ENCODE results near the gene DPM3. TPM values are rescaled to one million over a fixed set of nuclear protein-coding genes. Genes with fewer than 3 reads are reported as not detected.

The DPM3 gene
- total and polyA plus RNA-seq, 9 of the 15 experiments (the other 6 are each of a cell fraction or from before 2014, with no cell fraction given): 3.7 to 120 (median 36.4) TPM

DNA sequence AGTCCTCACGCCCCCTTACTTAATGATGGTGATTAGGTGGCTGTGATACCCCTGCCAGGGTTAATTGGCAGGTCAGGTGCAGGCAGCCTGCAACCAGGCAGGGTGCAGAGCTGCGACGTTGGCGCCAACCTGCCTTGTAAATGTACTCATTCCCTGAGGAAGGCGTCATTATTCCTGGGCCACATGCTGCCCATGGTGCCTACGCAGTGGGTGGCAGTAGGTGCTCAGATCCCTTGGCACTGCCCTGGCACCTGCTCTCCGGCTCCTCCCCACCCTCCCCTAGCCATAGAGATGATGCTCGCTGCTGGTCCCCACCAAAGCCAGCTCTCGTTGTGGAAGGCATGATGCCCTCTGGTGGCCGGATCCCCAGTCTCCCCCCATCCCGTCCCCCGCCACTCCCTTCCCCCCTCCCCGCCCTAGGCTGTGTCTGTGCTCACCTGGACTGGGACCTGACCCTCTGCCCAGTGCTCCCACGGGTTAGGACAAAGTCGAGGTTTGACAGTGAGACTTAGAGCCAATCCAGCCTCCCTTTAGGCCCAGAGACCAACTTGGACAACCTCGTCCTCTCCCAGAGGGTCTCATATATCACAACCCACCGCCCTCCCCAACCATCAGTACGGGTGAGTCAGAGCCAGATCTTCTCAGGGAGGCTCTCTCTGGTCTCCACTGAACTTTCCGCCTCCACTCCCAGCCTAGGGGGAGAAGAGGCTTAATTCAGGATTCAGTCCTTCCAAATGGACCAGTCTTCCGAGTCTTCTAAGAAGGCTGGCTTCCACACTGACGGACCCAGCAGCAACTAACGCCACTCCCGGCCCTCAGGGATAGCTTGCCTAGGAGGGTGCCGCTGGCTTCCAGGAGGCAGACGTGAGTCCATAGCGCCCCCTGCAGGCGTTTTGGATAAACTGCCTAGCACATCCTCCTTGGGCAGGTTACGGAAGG, 27.1 kb upstream of the DPM3 start (continued):
- TF ChIP-seq KDM1A (IDR thresholded peaks at IDR 0.05): 0 out of 4 replicates have a peak, but pooled peaks of 1 of the 2 experiments have one; percentile 5
- no peak for TF ChIP-seq ASH1L (IDR thresholded peaks at IDR 0.05; ENCODE audit: borderline replicate concordance, low read depth, partially characterized antibody)
- TF ChIP-seq ZNF146 (CRISPR knock-in tag; IDR thresholded peaks at IDR 0.05; ENCODE audit: unreplicated experiment): no peak
- TF ChIP-seq XRCC5 (IDR thresholded peaks at IDR 0.05; ENCODE audit: low read depth, low read length): peak; percentile 65; the same call in 1 of the 2 replicates
- TF ChIP-seq POLR3G (IDR thresholded peaks at IDR 0.05; ENCODE audit: extremely low read depth, insufficient read length, insufficient replicate concordance): no peak
- no peak for TF ChIP-seq NCOA1 (IDR thresholded peaks at IDR 0.05; ENCODE audit: low read depth)
- peak; percentile 66 for TF ChIP-seq RB1 (IDR thresholded peaks at IDR 0.05; ENCODE audit: low read depth)
- TF ChIP-seq C11orf30 (IDR thresholded peaks at IDR 0.05; ENCODE audit: low read depth): no peak
- TF ChIP-seq NFE2 (IDR thresholded peaks at IDR 0.05; ENCODE audit: low read depth): no peak
- TF ChIP-seq ZNF41 (CRISPR knock-in tag; conservative IDR thresholded peaks at IDR 0.05): no peak
- TF ChIP-seq NCOA2 (IDR thresholded peaks at IDR 0.05; ENCODE audit: partially characterized antibody in 2 of 2): no peak
- no peak for TF ChIP-seq CBX2 (IDR thresholded peaks at IDR 0.05; ENCODE audit: insufficient read depth, low read length, poor library complexity, severe bottlenecking)
- no peak for TF ChIP-seq HOXB6 (CRISPR knock-in tag; IDR thresholded peaks at IDR 0.05; ENCODE audit: borderline replicate concordance)
- no peak for TF ChIP-seq PHF20 (IDR thresholded peaks at IDR 0.05; ENCODE audit: partially characterized antibody)
- no peak for TF ChIP-seq ZNF324 (CRISPR knock-in tag; IDR thresholded peaks at IDR 0.05)
- TF ChIP-seq, protein P1, sequence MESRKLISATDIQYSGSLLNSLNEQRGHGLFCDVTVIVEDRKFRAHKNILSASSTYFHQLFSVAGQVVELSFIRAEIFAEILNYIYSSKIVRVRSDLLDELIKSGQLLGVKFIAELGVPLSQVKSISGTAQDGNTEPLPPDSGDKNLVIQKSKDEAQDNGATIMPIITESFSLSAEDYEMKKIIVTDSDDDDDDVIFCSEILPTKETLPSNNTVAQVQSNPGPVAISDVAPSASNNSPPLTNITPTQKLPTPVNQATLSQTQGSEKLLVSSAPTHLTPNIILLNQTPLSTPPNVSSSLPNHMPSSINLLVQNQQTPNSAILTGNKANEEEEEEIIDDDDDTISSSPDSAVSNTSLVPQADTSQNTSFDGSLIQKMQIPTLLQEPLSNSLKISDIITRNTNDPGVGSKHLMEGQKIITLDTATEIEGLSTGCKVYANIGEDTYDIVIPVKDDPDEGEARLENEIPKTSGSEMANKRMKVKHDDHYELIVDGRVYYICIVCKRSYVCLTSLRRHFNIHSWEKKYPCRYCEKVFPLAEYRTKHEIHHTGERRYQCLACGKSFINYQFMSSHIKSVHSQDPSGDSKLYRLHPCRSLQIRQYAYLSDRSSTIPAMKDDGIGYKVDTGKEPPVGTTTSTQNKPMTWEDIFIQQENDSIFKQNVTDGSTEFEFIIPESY (CRISPR knock-in tag; IDR thresholded peaks at IDR 0.05): no peak; the same call in 1 of the 2 replicates
- peak; percentile 48; the same call in 1 of the 2 replicates for TF ChIP-seq NFIC (IDR thresholded peaks at IDR 0.05)
- TF ChIP-seq SMARCA4 (IDR thresholded peaks at IDR 0.05): 0 out of 2 replicates have a peak, but pooled peaks have one; percentile 31
- TF ChIP-seq ZNF699 (CRISPR knock-in tag; IDR thresholded peaks at IDR 0.05; ENCODE audit: insufficient replicate concordance): no peak
- TF ChIP-seq, protein P2, sequence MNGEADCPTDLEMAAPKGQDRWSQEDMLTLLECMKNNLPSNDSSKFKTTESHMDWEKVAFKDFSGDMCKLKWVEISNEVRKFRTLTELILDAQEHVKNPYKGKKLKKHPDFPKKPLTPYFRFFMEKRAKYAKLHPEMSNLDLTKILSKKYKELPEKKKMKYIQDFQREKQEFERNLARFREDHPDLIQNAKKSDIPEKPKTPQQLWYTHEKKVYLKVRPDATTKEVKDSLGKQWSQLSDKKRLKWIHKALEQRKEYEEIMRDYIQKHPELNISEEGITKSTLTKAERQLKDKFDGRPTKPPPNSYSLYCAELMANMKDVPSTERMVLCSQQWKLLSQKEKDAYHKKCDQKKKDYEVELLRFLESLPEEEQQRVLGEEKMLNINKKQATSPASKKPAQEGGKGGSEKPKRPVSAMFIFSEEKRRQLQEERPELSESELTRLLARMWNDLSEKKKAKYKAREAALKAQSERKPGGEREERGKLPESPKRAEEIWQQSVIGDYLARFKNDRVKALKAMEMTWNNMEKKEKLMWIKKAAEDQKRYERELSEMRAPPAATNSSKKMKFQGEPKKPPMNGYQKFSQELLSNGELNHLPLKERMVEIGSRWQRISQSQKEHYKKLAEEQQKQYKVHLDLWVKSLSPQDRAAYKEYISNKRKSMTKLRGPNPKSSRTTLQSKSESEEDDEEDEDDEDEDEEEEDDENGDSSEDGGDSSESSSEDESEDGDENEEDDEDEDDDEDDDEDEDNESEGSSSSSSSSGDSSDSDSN (IDR thresholded peaks at IDR 0.05; ENCODE audit: borderline replicate concordance in 1 of 2, low read depth in 2 of 2, low read length in 2 of 2): peak; percentile 75 to 94; a peak in 3 of 4 replicates
- TF ChIP-seq POLR2AphosphoS5 (IDR thresholded peaks at IDR 0.05; ENCODE audit: control insufficient read depth, insufficient read depth, low read depth, low read length): no peak
- TF ChIP-seq TAF15 (IDR thresholded peaks at IDR 0.05; ENCODE audit: low read depth, low read length): no peak
- TF ChIP-seq MYC (IDR thresholded peaks at IDR 0.05; ENCODE audit: low read depth, low read length): 0 out of 2 replicates have a peak, but pooled peaks have one; percentile 41
- TF ChIP-seq MYC (CRISPR knock-in tag; IDR thresholded peaks at IDR 0.05; ENCODE audit: borderline replicate concordance, low read depth): no peak
- no peak for TF ChIP-seq SIRT6 (IDR thresholded peaks at IDR 0.05; ENCODE audit: low read depth, low read length)

All from K562 (cell line).